Retinal pigment epithelial cell (primary cell): ENCODE results near the gene SLC35F1.

ENCODE experiments used
- DNase-seq: peaks from one replicate; pipeline ENCODE4 v3.0.0-alpha.2; 2010; ENCODE audit warnings: low read depth
- H3K4me3 ChIP-seq: 2 replicates; pipeline ENCODE4 v1.5.1; 2011; ENCODE audit warnings: mild to moderate bottlenecking, low read length, control low read depth, moderate library complexity
- CTCF ChIP-seq: conservative IDR thresholded peaks from 2 replicates; pipeline ENCODE4 v1.5.1; 2011; ENCODE audit warnings: low read depth, low read length, control low read depth, inconsistent platforms

Gene SLC35F1

GRCh38 chr6:117924690-117925089 lies 17.6 kb downstream of the SLC35F1 start:
- no peak for TF ChIP-seq CTCF
- no peak for DNase-seq
- no peak overlapping the region for H3K4me3 ChIP-seq

GRCh38 chr6:117927866-117928265 lies 20.8 kb downstream of the SLC35F1 start:
- TF ChIP-seq CTCF = no peak
- DNase-seq = no peak
- no peak overlapping the region for H3K4me3 ChIP-seq

GRCh38 chr6:117928833-117929232 lies 21.8 kb downstream of the SLC35F1 start:
- TF ChIP-seq CTCF = no peak
- DNase-seq = no peak
- no peak overlapping the region for H3K4me3 ChIP-seq

GRCh38 chr6:117929501-117929900 lies 22.4 kb downstream of the SLC35F1 start:
- H3K4me3 ChIP-seq = no peak overlapping the region
- no peak for DNase-seq
- no peak for TF ChIP-seq CTCF

GRCh38 chr6:117930645-117931044 lies 23.6 kb downstream of the SLC35F1 start:
- DNase-seq = no peak
- no peak overlapping the region for H3K4me3 ChIP-seq
- TF ChIP-seq CTCF = no peak

GRCh38 chr6:117932001-117932400 lies 24.9 kb downstream of the SLC35F1 start:
- DNase-seq = no peak
- no peak overlapping the region for H3K4me3 ChIP-seq
- no peak for TF ChIP-seq CTCF

- no peak for DNase-seq
These were observed 25.6 kb downstream of the SLC35F1 start for GRCh38 chr6:117932676-117933075.

More at GRCh38 chr6:117932676-117933075, 25.6 kb downstream of the SLC35F1 start:
- no peak for TF ChIP-seq CTCF
- H3K4me3 ChIP-seq = no peak overlapping the region
